HCT116 (cell line): ENCODE data around the gene RELA. TPM values are rescaled to one million over a fixed set of nuclear protein-coding genes. Genes with fewer than 3 reads are reported as not detected.

Experiments
- ATAC-seq: fragments of 200-7000 bp; cut with Tn5 transposase; 2 replicates; pipeline ENCODE4 v1.9.1; 2020; ENCODE audit warnings: mild to moderate bottlenecking, moderate library complexity
- BruUV-seq: library from RNA; stranded (reverse); fragments of 400-500 nt; replicated peaks from 2 replicates; lab custom pipeline; 2021; lab: Mats Ljungman, UMichigan
- CTCF ChIA-PET: fragments of 300-600 bp; sonication (Branson Sonifier 250); formaldehyde crosslinking; loops from one replicate; lab custom pipeline; 2021; ENCODE audit warnings: antibody characterized with exemption; lab: Charles Lee
- POLR2A ChIA-PET: fragments of 300-600, 350-600 bp; sonication (Branson Sonifier 250); formaldehyde crosslinking; loops from one replicate; lab custom pipeline; 2021; ENCODE audit warnings: antibody characterized with exemption; lab: Charles Lee
- RAD21 ChIA-PET, 2 experiments: fragments of 300-600 bp; sonication (Branson Sonifier 250); formaldehyde crosslinking; loops; one replicate each; lab custom pipeline; 2023; ENCODE audit warnings: low total read pairs in 2 of 2; ENCODE audit not compliant: uncharacterized antibody in 2 of 2, unreplicated experiment in 2 of 2, low non-redundant PET in 1 of 2; lab: Charles Lee
- DNase-seq: peaks from one replicate; pipeline ENCODE4 v3.0.0-alpha.2; 2010; ENCODE audit warnings: low read depth, low spot score
- H2AFZ ChIP-seq: fragments of 200-600 bp; shearing (Covaris generic), sonication (generic); 2 replicates; pipeline ENCODE4 v1.6.1; 2017; ENCODE audit warnings: low read depth, mixed run types, mixed read lengths, antibody characterized with exemption, low read length; ENCODE audit not compliant: poor library complexity, severe bottlenecking
- H3K27ac ChIP-seq: 2 replicates; pipeline ENCODE4 v1.5.1; 2012; ENCODE audit warnings: low read depth, low read length
- H3K27me3 ChIP-seq: fragments of 200-600 bp; sonication (generic); 2 replicates; pipeline ENCODE4 v1.6.1; 2016; ENCODE audit warnings: mixed run types, low read length, mixed read lengths; ENCODE audit not compliant: insufficient read depth
- H3K36me3 ChIP-seq, 2 experiments: fragments of 200-500 bp in 1 of 2; fragments of 200-600 bp in 1 of 2; sonication (Bioruptor generic) in 1 of 2; sonication (generic) in 1 of 2; 2 replicates each; pipeline versions ENCODE4 v1.5.1 to v1.6.1; 2014 to 2016; ENCODE audit warnings: low read length in 2 of 2, inconsistent platforms in 1 of 2, mixed read lengths in 1 of 2, mixed run types in 1 of 2; ENCODE audit not compliant: insufficient read depth in 2 of 2, control insufficient read depth in 1 of 2
- H3K4me1 ChIP-seq, 2 experiments: fragments of 200-600 bp in 1 of 2; sonication (generic) in 1 of 2; 2 replicates each; pipeline versions ENCODE4 v1.5.1 to v1.6.1; 2012 to 2017; ENCODE audit warnings: low read length in 2 of 2, inconsistent platforms in 1 of 2, mild to moderate bottlenecking in 1 of 2, mixed read lengths in 1 of 2, mixed run types in 1 of 2, moderate library complexity in 1 of 2; ENCODE audit not compliant: insufficient read depth in 2 of 2, control insufficient read depth in 1 of 2
- H3K4me2 ChIP-seq: fragments of 200-600 bp; sonication (generic); 2 replicates; pipeline ENCODE4 v1.6.1; 2017; ENCODE audit warnings: mixed run types, low read length, mixed read lengths
- H3K4me3 ChIP-seq, 2 experiments: fragments of 200-600 bp in 1 of 2; sonication (generic) in 1 of 2; replicated peaks in 1 of 2; 2 replicates each; pipeline ENCODE4 v1.5.1; 2011 to 2016; ENCODE audit warnings: low read length in 2 of 2, control low read depth in 1 of 2, low read depth in 1 of 2, mild to moderate bottlenecking in 1 of 2, mixed read lengths in 1 of 2, mixed run types in 1 of 2
- H3K79me2 ChIP-seq: fragments of 200-600 bp; sonication (generic); 2 replicates; pipeline ENCODE4 v1.6.1; 2017; ENCODE audit warnings: mild to moderate bottlenecking, mixed run types, low read length, moderate library complexity, mixed read lengths; ENCODE audit not compliant: insufficient read depth
- H3K9ac ChIP-seq: fragments of 200-600 bp; sonication (generic); 2 replicates; pipeline ENCODE4 v1.6.1; 2016; ENCODE audit warnings: low read length, mixed read lengths
- H3K9me2 ChIP-seq: fragments of 200-600 bp; sonication (generic), shearing (Covaris generic); 2 replicates; pipeline ENCODE4 v1.6.1; 2017; ENCODE audit warnings: mixed run types, mild to moderate bottlenecking, moderate library complexity; ENCODE audit not compliant: insufficient read depth
- H3K9me3 ChIP-seq, 2 experiments: fragments of 200-500 bp in 1 of 2; fragments of 200-600 bp in 1 of 2; sonication (Bioruptor generic) in 1 of 2; sonication (generic) in 1 of 2; 2 replicates each; pipeline ENCODE4 v1.6.1; 2014 to 2017; ENCODE audit warnings: low read length in 2 of 2, mixed read lengths in 2 of 2, inconsistent platforms in 1 of 2, low read depth in 1 of 2, mild to moderate bottlenecking in 1 of 2, mixed run types in 1 of 2, moderate library complexity in 1 of 2; ENCODE audit not compliant: control insufficient read depth in 1 of 2, insufficient read depth in 1 of 2
- H4K20me1 ChIP-seq: fragments of 200-600 bp; sonication (generic), shearing (Covaris generic); 2 replicates; pipeline ENCODE4 v1.6.1; 2017; ENCODE audit warnings: mixed run types, mild to moderate bottlenecking, moderate library complexity; ENCODE audit not compliant: insufficient read depth
- CBX3 ChIP-seq: IDR thresholded peaks from 2 replicates; pipeline ENCODE4 v1.6.1; 2012; ENCODE audit warnings: low read depth
- CEBPB ChIP-seq: IDR thresholded peaks from 2 replicates; pipeline ENCODE4 v1.6.1; 2012; ENCODE audit warnings: low read depth
- CTCF ChIP-seq, 3 experiments: fragments of 200-600 bp in 1 of 3; sonication (generic) in 1 of 3; IDR thresholded peaks in 2 of 3; conservative IDR thresholded peaks in 1 of 3; 2 replicates each; pipeline ENCODE4 v1.5.1; 2012 to 2017; ENCODE audit warnings: low read depth in 2 of 3, low read length in 2 of 3, antibody characterized with exemption in 1 of 3, borderline replicate concordance in 1 of 3, control low read depth in 1 of 3, mild to moderate bottlenecking in 1 of 3, mixed read lengths in 1 of 3, mixed run types in 1 of 3, moderate library complexity in 1 of 3; ENCODE audit not compliant: insufficient read depth in 1 of 3
- EGR1 ChIP-seq: IDR thresholded peaks from 2 replicates; pipeline ENCODE4 v1.6.1; 2012; ENCODE audit warnings: low read depth
- ELF1 ChIP-seq: IDR thresholded peaks from 2 replicates; pipeline ENCODE4 v1.6.1; 2012; ENCODE audit warnings: low read depth, borderline replicate concordance
- EZH2 ChIP-seq: fragments of 200-600 bp; sonication (generic); IDR thresholded peaks from 2 replicates; pipeline ENCODE4 v1.6.1; 2017; ENCODE audit warnings: antibody characterized with exemption, mixed run types
- EZH2phosphoT487 ChIP-seq: fragments of 200-600 bp; IDR thresholded peaks from 2 replicates; pipeline ENCODE4 v1.6.1; 2018; ENCODE audit warnings: antibody characterized with exemption, borderline replicate concordance
- FOSL1 ChIP-seq: IDR thresholded peaks from 2 replicates; pipeline ENCODE4 v1.6.1; 2012; ENCODE audit warnings: low read depth
- JUND ChIP-seq: IDR thresholded peaks from 2 replicates; pipeline ENCODE4 v1.6.1; 2012
- MAX ChIP-seq: IDR thresholded peaks from 2 replicates; pipeline ENCODE4 v1.6.1; 2012
- POLR2A ChIP-seq: IDR thresholded peaks from 2 replicates; pipeline ENCODE4 v1.7.0; 2011; ENCODE audit warnings: borderline replicate concordance; ENCODE audit not compliant: insufficient read depth, insufficient read length; ENCODE audit errors: extremely low read depth
- POLR2AphosphoS5 ChIP-seq: IDR thresholded peaks from 2 replicates; pipeline ENCODE4 v1.6.1; 2011; ENCODE audit warnings: mild to moderate bottlenecking, low read depth, low read length, moderate library complexity
- RAD21 ChIP-seq: IDR thresholded peaks from 2 replicates; pipeline ENCODE4 v1.6.1; 2012; ENCODE audit warnings: low read depth, mild to moderate bottlenecking
- SRF ChIP-seq: IDR thresholded peaks from 2 replicates; pipeline ENCODE4 v1.6.1; 2012; ENCODE audit warnings: low read depth
- TCF7L2 ChIP-seq: IDR thresholded peaks from 2 replicates; pipeline ENCODE4 v1.7.0; 2011; ENCODE audit warnings: borderline replicate concordance, inconsistent platforms; ENCODE audit not compliant: insufficient read depth, insufficient read length; ENCODE audit errors: extremely low read depth
- ZFX ChIP-seq: fragments of 450-650 bp; IDR thresholded peaks from 2 replicates; pipeline ENCODE4 v1.6.1; 2017
- ZNF274 ChIP-seq: fragments of 200-500 bp; sonication (Bioruptor generic); IDR thresholded peaks from 2 replicates; pipeline ENCODE4 v1.6.1; 2014; ENCODE audit warnings: mild to moderate bottlenecking, low read depth, low read length, inconsistent platforms
- intact Hi-C: fragments of 100-400 bp; cut with micrococcal nuclease; formaldehyde crosslinking; loops from 2 replicates; pipeline ENCODE4 v1.10.0; 2022
- total RNA-seq: library from RNA; stranded (reverse); gene quantifications from one replicate; pipeline ENCODE4 v1.2.1, GENCODE V29; 2021; ENCODE audit not compliant: unreplicated experiment
- TF ChIP-seq, protein P1 (sequence below): IDR thresholded peaks from 2 replicates; pipeline ENCODE4 v1.6.1; 2012
- TF ChIP-seq, protein P2 (sequence below): IDR thresholded peaks from 2 replicates; pipeline ENCODE4 v1.6.1; 2012; ENCODE audit warnings: low read depth
- TF ChIP-seq, protein P3 (sequence below): IDR thresholded peaks from 2 replicates; pipeline ENCODE4 v1.6.1; 2011; ENCODE audit warnings: mild to moderate bottlenecking, low read length, moderate library complexity; ENCODE audit not compliant: insufficient replicate concordance; ENCODE audit errors: extremely low read depth

RELA gene
- total RNA-seq, 1 experiment from 2014 or later = 78.5 TPM

- peak overlapping the region; percentile 73 to 86 for H3K4me3 ChIP-seq
- no peaks in the 10 kb centered on the region for H4K20me1 ChIP-seq
- POLR2A ChIA-PET = no interaction called here
- RAD21 ChIA-PET = no interaction called here
- DNase-seq = no peak
- H3K9me3 ChIP-seq = no peaks in the 10 kb centered on the region
- peak overlapping the region; percentile 90 for H3K4me2 ChIP-seq
- H3K4me1 ChIP-seq = peaks cover 10 to 25% of the 10 kb centered on the region in 2 experiments
- no peak for ATAC-seq
- intact Hi-C loops = no loop called here
- peak overlapping the region; percentile 25; the same call in 1 of the 2 replicates for H3K27ac ChIP-seq
- no peaks in the 10 kb centered on the region for H3K9me2 ChIP-seq
- TF ChIP-seq MAX (no peak), CTCF (IDR thresholded peaks at IDR 0.05 in 2 of 3, conservative IDR thresholded peaks at IDR 0.05 in 1 of 3; ENCODE audit: borderline replicate concordance in 1 of 3, insufficient read depth in 1 of 3, low read depth in 2 of 3, low read length in 2 of 3) (no peak), JUND (no peak), EZH2phosphoT487 (no peak), SRF (no peak), POLR2AphosphoS5 (no peak), POLR2A (no peak), ELF1 (no peak), ZNF274 (no peak), TCF7L2 (no peak), RAD21 (no peak), EZH2 (no peak), EGR1 (no peak), CEBPB (no peak), ZFX (no peak), CBX3 (no peak), FOSL1 (no peak)
- TF ChIP-seq, protein P1, sequence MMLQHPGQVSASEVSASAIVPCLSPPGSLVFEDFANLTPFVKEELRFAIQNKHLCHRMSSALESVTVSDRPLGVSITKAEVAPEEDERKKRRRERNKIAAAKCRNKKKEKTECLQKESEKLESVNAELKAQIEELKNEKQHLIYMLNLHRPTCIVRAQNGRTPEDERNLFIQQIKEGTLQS = no peak
- TF ChIP-seq, protein P2, sequence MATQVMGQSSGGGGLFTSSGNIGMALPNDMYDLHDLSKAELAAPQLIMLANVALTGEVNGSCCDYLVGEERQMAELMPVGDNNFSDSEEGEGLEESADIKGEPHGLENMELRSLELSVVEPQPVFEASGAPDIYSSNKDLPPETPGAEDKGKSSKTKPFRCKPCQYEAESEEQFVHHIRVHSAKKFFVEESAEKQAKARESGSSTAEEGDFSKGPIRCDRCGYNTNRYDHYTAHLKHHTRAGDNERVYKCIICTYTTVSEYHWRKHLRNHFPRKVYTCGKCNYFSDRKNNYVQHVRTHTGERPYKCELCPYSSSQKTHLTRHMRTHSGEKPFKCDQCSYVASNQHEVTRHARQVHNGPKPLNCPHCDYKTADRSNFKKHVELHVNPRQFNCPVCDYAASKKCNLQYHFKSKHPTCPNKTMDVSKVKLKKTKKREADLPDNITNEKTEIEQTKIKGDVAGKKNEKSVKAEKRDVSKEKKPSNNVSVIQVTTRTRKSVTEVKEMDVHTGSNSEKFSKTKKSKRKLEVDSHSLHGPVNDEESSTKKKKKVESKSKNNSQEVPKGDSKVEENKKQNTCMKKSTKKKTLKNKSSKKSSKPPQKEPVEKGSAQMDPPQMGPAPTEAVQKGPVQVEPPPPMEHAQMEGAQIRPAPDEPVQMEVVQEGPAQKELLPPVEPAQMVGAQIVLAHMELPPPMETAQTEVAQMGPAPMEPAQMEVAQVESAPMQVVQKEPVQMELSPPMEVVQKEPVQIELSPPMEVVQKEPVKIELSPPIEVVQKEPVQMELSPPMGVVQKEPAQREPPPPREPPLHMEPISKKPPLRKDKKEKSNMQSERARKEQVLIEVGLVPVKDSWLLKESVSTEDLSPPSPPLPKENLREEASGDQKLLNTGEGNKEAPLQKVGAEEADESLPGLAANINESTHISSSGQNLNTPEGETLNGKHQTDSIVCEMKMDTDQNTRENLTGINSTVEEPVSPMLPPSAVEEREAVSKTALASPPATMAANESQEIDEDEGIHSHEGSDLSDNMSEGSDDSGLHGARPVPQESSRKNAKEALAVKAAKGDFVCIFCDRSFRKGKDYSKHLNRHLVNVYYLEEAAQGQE = no peak
- TF ChIP-seq, protein P3, sequence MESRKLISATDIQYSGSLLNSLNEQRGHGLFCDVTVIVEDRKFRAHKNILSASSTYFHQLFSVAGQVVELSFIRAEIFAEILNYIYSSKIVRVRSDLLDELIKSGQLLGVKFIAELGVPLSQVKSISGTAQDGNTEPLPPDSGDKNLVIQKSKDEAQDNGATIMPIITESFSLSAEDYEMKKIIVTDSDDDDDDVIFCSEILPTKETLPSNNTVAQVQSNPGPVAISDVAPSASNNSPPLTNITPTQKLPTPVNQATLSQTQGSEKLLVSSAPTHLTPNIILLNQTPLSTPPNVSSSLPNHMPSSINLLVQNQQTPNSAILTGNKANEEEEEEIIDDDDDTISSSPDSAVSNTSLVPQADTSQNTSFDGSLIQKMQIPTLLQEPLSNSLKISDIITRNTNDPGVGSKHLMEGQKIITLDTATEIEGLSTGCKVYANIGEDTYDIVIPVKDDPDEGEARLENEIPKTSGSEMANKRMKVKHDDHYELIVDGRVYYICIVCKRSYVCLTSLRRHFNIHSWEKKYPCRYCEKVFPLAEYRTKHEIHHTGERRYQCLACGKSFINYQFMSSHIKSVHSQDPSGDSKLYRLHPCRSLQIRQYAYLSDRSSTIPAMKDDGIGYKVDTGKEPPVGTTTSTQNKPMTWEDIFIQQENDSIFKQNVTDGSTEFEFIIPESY = no peak
- TF ChIP-seq, all 23 proteins: peak for 0
- peaks cover 56% of the 10 kb centered on the region for H3K79me2 ChIP-seq
- CTCF ChIA-PET = no interaction called here
- peak overlapping the region; percentile 85 for H3K9ac ChIP-seq
- H3K27me3 ChIP-seq = no peaks in the 10 kb centered on the region
- TSS peak; percentile 29 for BruUV-seq
- no peak overlapping the region for H2AFZ ChIP-seq
- H3K36me3 ChIP-seq = peaks cover 19 to 24% of the 10 kb centered on the region in 2 experiments; a peak in 3 of 4 replicates
Measured at GRCh38 chr11:65617136-65617850, 45.4 kb downstream of the RELA start.
